GM11168 (cell line): ENCODE data around the gene NEK10.
"Not testable (repeated sequence)": the region's sequence is repeated elsewhere in the genome, so short reads cannot be mapped to it uniquely, and the experiment has no call there.

Source experiments
- in situ Hi-C: fragments of 300-500 bp; cut with MboI; formaldehyde crosslinking; loops from one replicate; pipeline ENCODE4 v1.12.0; 2022; ENCODE audit warnings: low sequenced_read_pairs; ENCODE audit not compliant: unreplicated experiment

Gene NEK10

GRCh38 chr3:27354588-27355203 lies 14.5 kb downstream of the NEK10 start:
- in situ Hi-C loops, result no loop called here

GRCh38 chr3:27354161-27354560 lies 15.0 kb downstream of the NEK10 start:
- in situ Hi-C loops, result no loop called here

GRCh38 chr3:27353221-27353620 lies 16.0 kb downstream of the NEK10 start:
- in situ Hi-C loops, result no loop called here

- in situ Hi-C loops, result no loop called here
These were observed 17.1 kb downstream of the NEK10 start for GRCh38 chr3:27352047-27352446.

- in situ Hi-C loops, result no loop called here
These were observed 19.4 kb downstream of the NEK10 start for GRCh38 chr3:27349832-27350231.

- in situ Hi-C loops, result no loop called here
These were observed 23.0 kb downstream of the NEK10 start for GRCh38 chr3:27345959-27346865.

- in situ Hi-C loops, result no loop called here
These were observed 23.7 kb downstream of the NEK10 start for GRCh38 chr3:27345493-27345892.

GRCh38 chr3:27345045-27345444 lies 24.1 kb downstream of the NEK10 start:
- in situ Hi-C loops, result no loop called here

GRCh38 chr3:27344192-27344591 lies 25.0 kb downstream of the NEK10 start:
- in situ Hi-C loops, result no loop called here

GRCh38 chr3:27342267-27342666 lies 26.9 kb downstream of the NEK10 start:
- in situ Hi-C loops, result no loop called here

GRCh38 chr3:27340534-27340933 lies 28.6 kb downstream of the NEK10 start:
- in situ Hi-C loops, result no loop called here

GRCh38 chr3:27335571-27335970 lies 33.6 kb downstream of the NEK10 start:
- in situ Hi-C loops, result loop anchor here (10.0 kb wide), 1 partner anchor 119 kb away; no protein-coding TSS in a partner anchor

GRCh38 chr3:27333843-27334242 lies 35.3 kb downstream of the NEK10 start:
- in situ Hi-C loops, result loop anchor here (10.0 kb wide), 1 partner anchor 121 kb away; no protein-coding TSS in a partner anchor

GRCh38 chr3:27328982-27329762 lies 40.0 kb downstream of the NEK10 start:
- in situ Hi-C loops, result not testable (repeated sequence)

- in situ Hi-C loops, result no loop called here
These were observed 42.3 kb downstream of the NEK10 start for GRCh38 chr3:27326629-27327545.

- in situ Hi-C loops, result no loop called here
These were observed 43.0 kb downstream of the NEK10 start for GRCh38 chr3:27326202-27326601.

- in situ Hi-C loops, result no loop called here
These were observed 43.8 kb downstream of the NEK10 start for GRCh38 chr3:27325419-27325818.

- in situ Hi-C loops, result loop anchor here (25.0 kb wide), 1 partner anchor 338 kb away; no protein-coding TSS in a partner anchor
These were observed 44.5 kb downstream of the NEK10 start for GRCh38 chr3:27324686-27325085.

GRCh38 chr3:27323087-27323570 lies 46.1 kb downstream of the NEK10 start:
- in situ Hi-C loops, result loop anchor here (25.0 kb wide), 1 partner anchor 339 kb away; no protein-coding TSS in a partner anchor
